Inferior parietal cortex (tissue), 1 donor: Measurements from ENCODE around the gene STYK1.
"Not testable (repeated sequence)": the region's sequence is repeated elsewhere in the genome, so short reads cannot be mapped to it uniquely, and the experiment has no call there.

ENCODE experiments used
- DNase-seq: peaks from one replicate; pipeline ENCODE4 v3.0.0-alpha.2; 2016; ENCODE audit errors: extremely low spot score

Gene STYK1

GRCh38 chr12:10620078-10620779 is 53.6 kb downstream of the STYK1 start:
- no peak for DNase-seq

- no peak for DNase-seq
Measured at GRCh38 chr12:10618338-10618987, 55.4 kb downstream of the STYK1 start.

GRCh38 chr12:10617863-10618262 is 56.0 kb downstream of the STYK1 start:
- DNase-seq, result no peak

- DNase-seq, result no peak
Measured at GRCh38 chr12:10615532-10615931, 58.3 kb downstream of the STYK1 start.

GRCh38 chr12:10614056-10614370 is 59.8 kb downstream of the STYK1 start:
- no peak for DNase-seq

GRCh38 chr12:10613349-10614055 is 60.4 kb downstream of the STYK1 start, which contains the start of gene MAGOHB:
Gene MAGOHB, minus strand, starts transcription at chr12:10613609. Its CDS starts 77 bp downstream, at chr12:10613532.
- peak; percentile 95 for DNase-seq

GRCh38 chr12:10612984-10613348 is 60.9 kb downstream of the STYK1 start:
- peak; percentile 37 for DNase-seq

GRCh38 chr12:10612110-10612509 is 61.7 kb downstream of the STYK1 start:
- no peak for DNase-seq

- DNase-seq, result not testable (repeated sequence)
Measured at GRCh38 chr12:10611258-10611657, 62.6 kb downstream of the STYK1 start.

GRCh38 chr12:10610188-10610587 is 63.7 kb downstream of the STYK1 start:
- no peak for DNase-seq

- no peak for DNase-seq
Measured at GRCh38 chr12:10607885-10608458, 65.9 kb downstream of the STYK1 start.

GRCh38 chr12:10601860-10602259 is 72.0 kb downstream of the STYK1 start:
- no peak for DNase-seq

GRCh38 chr12:10600988-10601387 is 72.9 kb downstream of the STYK1 start:
- DNase-seq, result no peak

- DNase-seq, result no peak
Measured at GRCh38 chr12:10595881-10596280, 78.0 kb downstream of the STYK1 start.

- DNase-seq, result no peak
Measured at GRCh38 chr12:10590966-10591365, 82.9 kb downstream of the STYK1 start.

GRCh38 chr12:10584415-10584814 is 89.4 kb downstream of the STYK1 start:
- DNase-seq, result no peak

GRCh38 chr12:10582704-10583103 is 91.1 kb downstream of the STYK1 start:
- no peak for DNase-seq

GRCh38 chr12:10582133-10582532 is 91.7 kb downstream of the STYK1 start:
- DNase-seq, result not testable (repeated sequence)

GRCh38 chr12:10574307-10574706 is 99.5 kb downstream of the STYK1 start:
- DNase-seq, result no peak

GRCh38 chr12:10572021-10572490 is 101.8 kb downstream of the STYK1 start:
- DNase-seq, result not testable (repeated sequence)

GRCh38 chr12:10571141-10571540 is 102.7 kb downstream of the STYK1 start:
- DNase-seq, result no peak
